PFSK-1 (cell line): ENCODE data around the gene HBZ.

Experiments
- FOXP2 ChIP-seq: optimal IDR thresholded peaks from 2 replicates; pipeline ENCODE3; 2011; ENCODE audit warnings: borderline replicate concordance, control low read depth, inconsistent platforms; ENCODE audit not compliant: insufficient read depth; ENCODE audit errors: extremely low read length, extremely low read depth
- POLR2AphosphoS5 ChIP-seq: IDR thresholded peaks from 2 replicates; pipeline ENCODE4 v1.6.1; 2012; ENCODE audit warnings: low read depth, mild to moderate bottlenecking, control low read depth, low read length, moderate library complexity
- SIN3A ChIP-seq: IDR thresholded peaks from 2 replicates; pipeline ENCODE4 v1.6.1; 2012; ENCODE audit warnings: mild to moderate bottlenecking, low read length, moderate library complexity, borderline replicate concordance; ENCODE audit not compliant: insufficient read depth
- TAF1 ChIP-seq: IDR thresholded peaks from 2 replicates; pipeline ENCODE4 v1.6.1; 2012; ENCODE audit warnings: low read length, control low read depth, borderline replicate concordance; ENCODE audit not compliant: insufficient read depth
- TF ChIP-seq, protein P1 (sequence below), 2 experiments: IDR thresholded peaks; 2 replicates each; pipeline versions ENCODE4 v1.6.1 to v1.8.0; 2011 to 2012; ENCODE audit warnings: low read depth in 2 of 2, low read length in 2 of 2, control low read depth in 1 of 2, inconsistent platforms in 1 of 2, mild to moderate bottlenecking in 1 of 2, moderate library complexity in 1 of 2; ENCODE audit not compliant: insufficient read depth in 1 of 2

HBZ gene

DNA sequence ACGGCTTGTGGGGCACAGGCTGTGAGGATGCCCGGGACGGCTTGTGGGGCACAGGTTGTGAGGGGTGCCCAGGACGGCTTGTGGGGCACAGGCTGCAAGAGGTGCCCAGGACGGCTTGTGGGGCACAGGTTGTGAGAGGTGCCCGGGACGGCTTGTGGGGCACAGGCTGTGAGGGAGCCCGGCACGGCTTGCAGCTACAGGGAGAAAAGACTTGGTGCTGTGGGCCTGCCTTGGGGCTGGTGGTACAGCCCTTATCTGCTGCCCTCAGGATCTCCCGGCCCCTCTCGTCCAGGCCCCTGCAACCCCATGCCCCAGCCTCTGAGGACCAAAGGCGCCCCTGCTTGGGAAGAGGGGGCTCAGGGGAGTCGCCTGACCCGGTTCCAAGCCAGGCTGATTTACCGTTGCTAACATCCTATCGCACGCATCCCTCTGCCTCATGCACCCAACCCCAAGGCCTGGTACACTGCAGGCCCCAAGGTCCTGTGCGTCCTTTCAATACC, 8.3 kb downstream of the HBZ start:
- TF ChIP-seq, protein P1, sequence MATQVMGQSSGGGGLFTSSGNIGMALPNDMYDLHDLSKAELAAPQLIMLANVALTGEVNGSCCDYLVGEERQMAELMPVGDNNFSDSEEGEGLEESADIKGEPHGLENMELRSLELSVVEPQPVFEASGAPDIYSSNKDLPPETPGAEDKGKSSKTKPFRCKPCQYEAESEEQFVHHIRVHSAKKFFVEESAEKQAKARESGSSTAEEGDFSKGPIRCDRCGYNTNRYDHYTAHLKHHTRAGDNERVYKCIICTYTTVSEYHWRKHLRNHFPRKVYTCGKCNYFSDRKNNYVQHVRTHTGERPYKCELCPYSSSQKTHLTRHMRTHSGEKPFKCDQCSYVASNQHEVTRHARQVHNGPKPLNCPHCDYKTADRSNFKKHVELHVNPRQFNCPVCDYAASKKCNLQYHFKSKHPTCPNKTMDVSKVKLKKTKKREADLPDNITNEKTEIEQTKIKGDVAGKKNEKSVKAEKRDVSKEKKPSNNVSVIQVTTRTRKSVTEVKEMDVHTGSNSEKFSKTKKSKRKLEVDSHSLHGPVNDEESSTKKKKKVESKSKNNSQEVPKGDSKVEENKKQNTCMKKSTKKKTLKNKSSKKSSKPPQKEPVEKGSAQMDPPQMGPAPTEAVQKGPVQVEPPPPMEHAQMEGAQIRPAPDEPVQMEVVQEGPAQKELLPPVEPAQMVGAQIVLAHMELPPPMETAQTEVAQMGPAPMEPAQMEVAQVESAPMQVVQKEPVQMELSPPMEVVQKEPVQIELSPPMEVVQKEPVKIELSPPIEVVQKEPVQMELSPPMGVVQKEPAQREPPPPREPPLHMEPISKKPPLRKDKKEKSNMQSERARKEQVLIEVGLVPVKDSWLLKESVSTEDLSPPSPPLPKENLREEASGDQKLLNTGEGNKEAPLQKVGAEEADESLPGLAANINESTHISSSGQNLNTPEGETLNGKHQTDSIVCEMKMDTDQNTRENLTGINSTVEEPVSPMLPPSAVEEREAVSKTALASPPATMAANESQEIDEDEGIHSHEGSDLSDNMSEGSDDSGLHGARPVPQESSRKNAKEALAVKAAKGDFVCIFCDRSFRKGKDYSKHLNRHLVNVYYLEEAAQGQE (IDR thresholded peaks at IDR 0.05; ENCODE audit: insufficient read depth in 1 of 2, low read depth in 2 of 2, low read length in 2 of 2), result no peak
- TF ChIP-seq POLR2AphosphoS5 (no peak), SIN3A (no peak), FOXP2 (no peak), TAF1 (no peak)

GRCh38 chr16:162271-162991, 10.0 kb downstream of the HBZ start:
- no peak for TF ChIP-seq SIN3A
- TF ChIP-seq, protein P1 (IDR thresholded peaks at IDR 0.05; ENCODE audit: insufficient read depth in 1 of 2, low read depth in 2 of 2, low read length in 2 of 2), result no peak
- TF ChIP-seq FOXP2, result no peak
- no peak for TF ChIP-seq POLR2AphosphoS5
- TF ChIP-seq TAF1, result no peak

GRCh38 chr16:164827-165538, 12.5 kb downstream of the HBZ start:
- TF ChIP-seq FOXP2 (no peak), SIN3A (no peak), POLR2AphosphoS5 (no peak), TAF1 (no peak)
- TF ChIP-seq, protein P1 (IDR thresholded peaks at IDR 0.05; ENCODE audit: insufficient read depth in 1 of 2, low read depth in 2 of 2, low read length in 2 of 2), result no peak

GRCh38 chr16:165539-166374, 13.3 kb downstream of the HBZ start, which contains the start of gene HBM:
Gene HBM (plus strand): TSS chr16:165978. CDS start chr16:165998, 20 bp downstream.
- TF ChIP-seq, protein P1 (IDR thresholded peaks at IDR 0.05; ENCODE audit: insufficient read depth in 1 of 2, low read depth in 2 of 2, low read length in 2 of 2), result no peak
- no peak for TF ChIP-seq POLR2AphosphoS5
- no peak for TF ChIP-seq SIN3A
- TF ChIP-seq FOXP2, result no peak
- no peak for TF ChIP-seq TAF1
